ENCODE data around the gene PGAM5. TPM values are rescaled to one million over a fixed set of nuclear protein-coding genes. Genes with fewer than 3 reads are reported as not detected.

Gene PGAM5
- total and polyA plus RNA-seq, 2 experiments from 2014 or later = 10.2 to 28.7 TPM

DNA sequence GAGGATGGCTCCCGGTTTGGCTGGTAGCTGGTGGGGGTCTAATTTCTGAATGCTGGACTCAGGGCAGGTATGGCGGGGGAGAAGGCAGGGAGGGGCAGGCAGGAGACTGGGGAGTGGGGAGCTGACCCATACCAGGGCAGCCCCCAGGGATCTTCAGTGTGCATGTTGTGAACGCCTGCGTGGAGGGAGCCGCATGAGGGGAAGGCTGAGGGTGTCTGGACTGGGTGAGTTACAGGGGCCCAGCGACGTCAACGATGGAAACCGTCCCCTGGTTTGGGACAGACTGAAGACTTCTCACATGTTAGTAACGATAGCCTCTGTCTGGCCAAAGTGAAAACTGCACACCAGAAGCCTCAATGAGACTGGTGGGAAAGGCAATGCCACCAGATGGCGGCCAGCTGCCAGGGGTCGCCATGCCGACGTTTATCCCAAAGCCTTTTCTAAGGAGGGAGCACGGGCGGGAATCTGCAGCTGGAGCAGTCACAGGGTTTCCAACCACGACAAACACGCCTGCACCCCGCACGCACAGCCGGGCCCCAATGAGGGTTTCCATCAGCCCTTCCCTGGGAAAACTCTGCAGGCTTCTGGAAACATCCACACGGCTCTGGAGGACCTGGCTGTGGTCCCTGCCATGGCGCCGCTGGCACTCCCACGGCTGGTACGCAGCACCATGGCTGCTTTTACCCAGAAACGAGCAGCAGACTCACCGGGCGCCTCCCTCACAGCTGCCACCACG, 14.0 kb downstream of the PGAM5 start:
- Histone ChIP-seq H3K79me2 (ENCODE audit: insufficient read depth) (peaks cover 78% of the 10 kb centered on the region), H3K36me3 (ENCODE audit: low read depth) (peaks cover 66% of the 10 kb centered on the region), H3K4me1 (ENCODE audit: insufficient read depth) (no peaks in the 10 kb centered on the region), H3K27me3 (replicated peaks; ENCODE audit: insufficient read depth) (no peaks in the 10 kb centered on the region), H3K27ac (no peak overlapping the region), H3K4me2 (ENCODE audit: unreplicated experiment) (no peak overlapping the region), H4K20me1 (ENCODE audit: insufficient read depth) (no peaks in the 10 kb centered on the region), H3K9me2 (ENCODE audit: insufficient read depth) (no peaks in the 10 kb centered on the region), H3K9ac (no peak overlapping the region), H3K4me3 (no peak overlapping the region), H3F3A (ENCODE audit: insufficient read depth) (peaks cover 40% of the 10 kb centered on the region), H3K9me3 (ENCODE audit: low read depth) (no peaks in the 10 kb centered on the region), H2AFZ (no peak overlapping the region)
- DNase-seq = no peak
- TF ChIP-seq EZH2phosphoT487 (IDR thresholded peaks at IDR 0.05; ENCODE audit: insufficient read depth, low read depth) = no peak
- no peak for TF ChIP-seq EZH2 (IDR thresholded peaks at IDR 0.05; ENCODE audit: insufficient read depth, poor library complexity, severe bottlenecking)
- WGBS, 2 experiments (ENCODE audit: low coverage in 1 of 2, low lambda C conversion rate in 2 of 2, missing lambda C conversion rate in 2 of 2) = 55 to 62% methylated on average over 30 of the region's 30 CpGs
- in situ Hi-C loops (cut with MboI) = no loop called here

DNA sequence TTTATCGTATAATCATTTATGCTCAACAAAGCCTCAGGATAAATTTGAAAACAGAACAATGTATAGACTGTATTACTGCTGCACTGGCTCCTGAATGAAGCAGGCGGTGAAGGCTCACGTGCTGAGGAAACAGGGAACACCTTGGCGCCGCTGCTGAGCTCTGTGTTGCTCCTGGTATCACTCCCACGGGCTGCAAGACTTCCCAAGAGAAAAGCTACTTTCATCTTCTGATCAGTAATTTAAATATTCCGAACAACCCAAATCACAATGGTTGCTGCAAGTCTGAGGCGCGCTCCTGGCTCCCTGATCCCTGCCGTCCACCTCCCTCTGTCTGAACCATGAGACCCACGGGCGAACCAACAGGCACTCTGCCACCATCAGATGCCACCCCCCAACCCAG, 15.7 kb downstream of the PGAM5 start:
- peaks cover 51% of the 10 kb centered on the region for H3F3A ChIP-seq (ENCODE audit: insufficient read depth)
- WGBS, 2 experiments (ENCODE audit: low coverage in 1 of 2, low lambda C conversion rate in 2 of 2, missing lambda C conversion rate in 2 of 2) = 87 to 91% methylated on average over 12 of the region's 12 CpGs
- no peaks in the 10 kb centered on the region for H4K20me1 ChIP-seq (ENCODE audit: insufficient read depth)
- in situ Hi-C loops (cut with MboI) = no loop called here
- H2AFZ ChIP-seq = no peak overlapping the region
- H3K9me2 ChIP-seq (ENCODE audit: insufficient read depth) = no peaks in the 10 kb centered on the region
- peaks cover 68% of the 10 kb centered on the region for H3K79me2 ChIP-seq (ENCODE audit: insufficient read depth)
- peaks cover 65% of the 10 kb centered on the region for H3K36me3 ChIP-seq (ENCODE audit: low read depth)
- TF ChIP-seq EZH2phosphoT487 (IDR thresholded peaks at IDR 0.05; ENCODE audit: insufficient read depth, low read depth) (no peak), EZH2 (IDR thresholded peaks at IDR 0.05; ENCODE audit: insufficient read depth, poor library complexity, severe bottlenecking) (no peak)
- no peak overlapping the region for H3K27ac ChIP-seq
- no peak overlapping the region for H3K9ac ChIP-seq
- H3K9me3 ChIP-seq (ENCODE audit: low read depth) = no peaks in the 10 kb centered on the region
- no peaks in the 10 kb centered on the region for H3K27me3 ChIP-seq (replicated peaks; ENCODE audit: insufficient read depth)
- H3K4me3 ChIP-seq = no peak overlapping the region
- H3K4me2 ChIP-seq (ENCODE audit: unreplicated experiment) = no peak overlapping the region
- DNase-seq = no peak
- H3K4me1 ChIP-seq (ENCODE audit: insufficient read depth) = no peaks in the 10 kb centered on the region

- 93 to 97% methylated on average over 28 to 37 of the region's 37 CpGs for WGBS, 2 experiments (ENCODE audit: low coverage in 1 of 2, low lambda C conversion rate in 2 of 2, missing lambda C conversion rate in 2 of 2)
- Histone ChIP-seq H3K9me3 (ENCODE audit: low read depth) (no peaks in the 10 kb centered on the region), H3K36me3 (ENCODE audit: low read depth) (peaks cover 64% of the 10 kb centered on the region), H3K27ac (no peak overlapping the region), H3K4me1 (ENCODE audit: insufficient read depth) (no peaks in the 10 kb centered on the region), H4K20me1 (ENCODE audit: insufficient read depth) (no peaks in the 10 kb centered on the region), H3K4me2 (ENCODE audit: unreplicated experiment) (no peak overlapping the region), H3K9me2 (ENCODE audit: insufficient read depth) (no peaks in the 10 kb centered on the region), H3K9ac (no peak overlapping the region), H3K27me3 (replicated peaks; ENCODE audit: insufficient read depth) (no peaks in the 10 kb centered on the region), H3K4me3 (no peak overlapping the region), H2AFZ (no peak overlapping the region), H3F3A (ENCODE audit: insufficient read depth) (peaks cover 50% of the 10 kb centered on the region), H3K79me2 (ENCODE audit: insufficient read depth) (peaks cover 59% of the 10 kb centered on the region)
- in situ Hi-C loops (cut with MboI) = no loop called here
- TF ChIP-seq EZH2 (IDR thresholded peaks at IDR 0.05; ENCODE audit: insufficient read depth, poor library complexity, severe bottlenecking) (no peak), EZH2phosphoT487 (IDR thresholded peaks at IDR 0.05; ENCODE audit: insufficient read depth, low read depth) (no peak)
- DNase-seq = no peak
Measured at GRCh38 chr12:132727091-132727794, 16.6 kb downstream of the PGAM5 start.

DNA sequence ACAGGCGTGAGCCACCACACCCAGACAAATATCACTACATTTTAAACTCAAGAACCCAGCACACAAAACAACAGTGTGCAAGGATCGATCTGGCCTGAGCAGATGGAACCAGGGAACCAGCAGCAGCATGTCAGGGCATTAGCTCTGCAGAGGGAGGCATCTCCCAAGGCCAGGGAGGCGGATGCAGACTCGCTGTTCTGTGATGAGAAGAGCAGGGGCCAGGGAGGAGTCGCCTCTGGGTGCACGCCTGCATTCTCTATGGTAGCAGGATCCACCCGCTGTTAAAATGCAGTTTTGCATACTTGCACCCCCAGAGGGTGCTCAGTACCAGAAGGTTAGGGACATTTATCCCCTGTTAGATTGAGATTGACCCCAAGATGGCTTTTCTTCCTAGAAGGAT, 17.9 kb downstream of the PGAM5 start:
- WGBS, 2 experiments (ENCODE audit: low coverage in 1 of 2, low lambda C conversion rate in 2 of 2, missing lambda C conversion rate in 2 of 2) = 91 to 92% methylated on average over 7 of the region's 7 CpGs
- no peak overlapping the region for H3K4me2 ChIP-seq (ENCODE audit: unreplicated experiment)
- no peak overlapping the region for H2AFZ ChIP-seq
- in situ Hi-C loops (cut with MboI) = no loop called here
- TF ChIP-seq EZH2phosphoT487 (IDR thresholded peaks at IDR 0.05; ENCODE audit: insufficient read depth, low read depth) = no peak
- TF ChIP-seq EZH2 (IDR thresholded peaks at IDR 0.05; ENCODE audit: insufficient read depth, poor library complexity, severe bottlenecking) = no peak
- H4K20me1 ChIP-seq (ENCODE audit: insufficient read depth) = no peaks in the 10 kb centered on the region
- H3K79me2 ChIP-seq (ENCODE audit: insufficient read depth) = peaks cover 51% of the 10 kb centered on the region
- H3K27me3 ChIP-seq (replicated peaks; ENCODE audit: insufficient read depth) = no peaks in the 10 kb centered on the region
- H3K9me2 ChIP-seq (ENCODE audit: insufficient read depth) = no peaks in the 10 kb centered on the region
- no peak overlapping the region for H3K4me3 ChIP-seq
- H3F3A ChIP-seq (ENCODE audit: insufficient read depth) = peaks cover 40% of the 10 kb centered on the region
- H3K9me3 ChIP-seq (ENCODE audit: low read depth) = no peaks in the 10 kb centered on the region
- H3K4me1 ChIP-seq (ENCODE audit: insufficient read depth) = no peaks in the 10 kb centered on the region
- H3K36me3 ChIP-seq (ENCODE audit: low read depth) = peaks cover 52% of the 10 kb centered on the region
- no peak overlapping the region for H3K27ac ChIP-seq
- DNase-seq = no peak
- H3K9ac ChIP-seq = no peak overlapping the region
